Anterior cingulate cortex (tissue), 58 donors: ENCODE data around the gene PIK3AP1.
A peak's percentile ranks its signal among the peaks of the same experiment; 100 is the strongest.

Experiments used
- DNase-seq, 58 donors: peaks; one replicate each; lab custom pipeline; 2025; lab: John Stamatoyannopoulos, UW

The PIK3AP1 gene

DNA sequence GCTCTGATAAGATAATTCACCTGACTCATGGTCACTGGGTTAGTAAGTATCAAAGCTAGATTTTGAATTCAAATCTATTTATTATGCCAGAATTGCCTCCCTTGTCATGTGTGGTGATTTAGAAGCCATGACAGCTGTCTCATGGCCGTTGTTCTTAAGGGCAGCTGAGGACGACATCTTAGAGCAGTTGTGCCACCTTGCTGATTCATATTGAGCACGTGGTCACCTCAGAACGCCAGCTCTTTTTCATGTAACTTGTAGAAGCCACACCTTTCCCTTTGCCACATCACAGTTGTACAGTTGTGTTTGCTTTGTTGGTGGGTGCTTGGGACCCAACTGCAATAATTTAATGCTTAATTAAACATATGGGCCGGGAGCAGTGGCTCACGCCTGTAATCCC lies 4.3 kb upstream of the PIK3AP1 start:
- DNase-seq, result no peak

- no peak for DNase-seq
Observed at GRCh38 chr10:96721207-96721572, 876 bp upstream of the PIK3AP1 start.

GRCh38 chr10:96719850-96720421 lies 378 bp downstream of the PIK3AP1 start:
- peak in 13 of 58 donors; percentile 4 to 31 (median 9) for DNase-seq

DNA sequence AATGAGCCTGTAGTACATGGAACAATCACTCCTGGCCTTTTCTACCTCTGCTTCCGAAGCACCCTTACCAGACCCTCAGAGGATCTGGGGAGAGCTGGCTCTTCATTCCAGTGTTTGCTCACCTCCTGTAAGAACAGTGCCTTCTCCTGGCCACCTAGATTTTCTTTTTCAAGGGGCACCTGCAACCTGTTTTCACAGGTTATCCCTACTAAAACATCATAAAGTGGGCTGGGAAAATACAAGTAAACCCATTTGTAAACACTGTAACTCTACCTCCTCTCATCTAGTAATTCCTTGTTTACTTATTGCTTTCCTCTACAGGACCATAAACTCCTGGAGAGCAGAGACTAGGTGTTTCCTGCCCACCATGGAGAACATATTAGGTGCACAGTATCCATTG lies 1.1 kb downstream of the PIK3AP1 start:
- no peak for DNase-seq

DNA sequence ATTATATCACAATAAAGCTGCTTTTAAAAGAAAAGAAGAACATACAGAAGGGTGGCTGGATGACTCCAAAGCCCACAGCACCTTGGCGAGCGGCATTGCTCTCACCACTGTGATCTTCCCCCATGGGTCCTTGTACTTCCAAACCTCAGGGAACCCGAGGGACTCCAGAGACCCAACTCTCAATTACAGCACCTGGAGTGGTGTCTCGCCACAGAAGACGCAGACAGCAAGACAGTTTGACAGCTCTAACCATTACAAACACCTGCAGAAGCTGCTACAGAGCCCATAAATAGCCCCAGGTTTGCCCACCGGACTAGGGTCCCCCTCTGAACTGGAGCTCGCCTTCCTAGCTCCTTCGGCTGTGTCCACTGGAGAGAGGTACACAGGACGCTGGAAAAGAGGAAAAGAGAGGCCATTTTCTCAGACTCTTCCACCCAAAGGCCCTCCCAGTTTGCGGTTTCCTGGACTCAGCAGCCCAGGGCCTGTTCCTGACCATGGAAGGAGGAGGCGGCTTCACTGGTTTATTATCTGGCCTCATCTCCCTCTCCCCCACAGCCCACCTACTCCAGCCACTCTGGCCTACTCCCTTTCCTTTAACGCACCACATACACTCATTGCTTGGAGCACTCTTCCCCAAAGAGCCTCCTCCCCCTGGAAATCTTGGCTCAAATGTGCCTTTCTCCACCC lies 1.9 kb downstream of the PIK3AP1 start:
- DNase-seq, result no peak

- DNase-seq, result no peak
Observed at GRCh38 chr10:96716390-96716789, 3.9 kb downstream of the PIK3AP1 start.

GRCh38 chr10:96714746-96715255 lies 5.5 kb downstream of the PIK3AP1 start:
- no peak for DNase-seq

DNA sequence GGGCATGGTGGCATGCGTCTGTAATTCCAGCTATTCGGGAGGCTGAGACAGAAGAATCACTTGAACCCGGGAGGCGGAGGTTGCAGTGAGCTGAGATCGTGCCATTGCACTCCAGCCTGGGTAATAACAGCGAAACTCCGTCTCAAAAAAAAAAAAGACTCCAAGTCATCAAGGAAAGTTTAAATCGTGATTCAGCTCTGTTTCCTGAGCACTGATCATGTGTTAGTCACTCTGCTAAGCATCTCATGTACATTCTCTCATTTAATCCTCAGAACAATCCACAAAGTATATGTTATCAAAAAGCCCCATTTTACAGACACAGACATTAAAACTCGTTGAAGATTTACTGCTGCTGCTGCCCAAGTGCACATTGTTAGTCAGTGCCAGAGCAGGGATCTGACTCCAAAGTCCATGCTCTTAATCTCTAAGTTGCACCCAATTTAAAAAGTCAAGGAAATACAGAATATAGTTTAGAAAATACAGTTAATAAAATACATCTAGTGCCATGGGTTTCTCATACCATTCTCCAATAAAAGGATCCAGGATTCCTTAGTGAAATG lies 6.2 kb downstream of the PIK3AP1 start:
- no peak for DNase-seq

- no peak for DNase-seq
Observed at GRCh38 chr10:96712662-96713271, 7.5 kb downstream of the PIK3AP1 start.

DNA sequence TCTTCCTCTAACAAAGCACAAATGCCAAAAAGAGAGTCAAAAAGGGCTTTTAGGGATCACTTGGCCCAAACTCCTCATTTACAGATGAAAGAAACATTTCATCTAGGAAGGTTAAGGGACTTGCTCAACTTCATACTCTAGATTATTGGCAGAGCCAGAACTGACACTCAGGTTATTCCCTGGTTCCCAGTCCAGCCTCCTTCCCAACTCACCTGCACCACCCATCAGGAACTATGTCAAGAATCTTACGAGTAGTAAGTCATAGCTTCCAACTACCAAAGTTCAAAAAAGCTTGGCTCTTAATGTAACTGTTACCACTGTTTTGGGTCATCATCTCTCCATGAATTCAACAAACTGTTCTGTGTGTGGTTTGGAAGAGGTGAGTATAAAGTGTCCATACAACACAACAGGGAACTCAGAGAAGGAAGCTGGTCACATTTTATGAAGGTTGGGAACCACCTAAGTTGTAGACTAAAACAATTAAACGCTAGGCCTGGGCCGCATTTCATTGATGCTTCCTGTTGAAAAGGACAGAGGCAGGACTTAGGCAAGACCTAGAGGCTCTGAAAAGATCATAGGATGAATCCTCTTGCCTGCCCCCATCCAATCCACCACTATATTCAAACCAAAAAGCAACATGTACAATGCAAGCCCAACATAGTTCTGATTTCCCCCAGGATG lies 9.1 kb downstream of the PIK3AP1 start:
- no peak for DNase-seq

DNA sequence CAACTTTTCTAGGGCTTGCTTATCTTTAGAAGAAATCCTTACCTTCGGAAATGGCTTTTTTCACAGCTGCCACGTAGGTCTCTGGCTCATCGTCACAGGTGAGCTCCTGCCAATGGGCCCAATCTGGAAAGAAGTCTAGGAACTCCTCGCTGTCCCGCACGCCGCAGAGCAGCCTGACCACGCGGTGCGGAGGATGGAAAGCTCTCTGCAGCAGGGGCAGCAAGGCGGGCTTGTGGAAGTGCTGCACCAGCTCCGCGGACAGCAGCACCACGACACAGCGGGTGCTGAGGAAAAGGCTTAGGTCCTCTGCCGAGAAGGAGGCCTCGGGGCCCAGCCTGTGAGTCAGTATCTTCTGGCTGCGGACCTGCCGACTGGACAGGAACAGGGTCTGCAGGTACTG lies 10.8 kb downstream of the PIK3AP1 start:
- no peak for DNase-seq

DNA sequence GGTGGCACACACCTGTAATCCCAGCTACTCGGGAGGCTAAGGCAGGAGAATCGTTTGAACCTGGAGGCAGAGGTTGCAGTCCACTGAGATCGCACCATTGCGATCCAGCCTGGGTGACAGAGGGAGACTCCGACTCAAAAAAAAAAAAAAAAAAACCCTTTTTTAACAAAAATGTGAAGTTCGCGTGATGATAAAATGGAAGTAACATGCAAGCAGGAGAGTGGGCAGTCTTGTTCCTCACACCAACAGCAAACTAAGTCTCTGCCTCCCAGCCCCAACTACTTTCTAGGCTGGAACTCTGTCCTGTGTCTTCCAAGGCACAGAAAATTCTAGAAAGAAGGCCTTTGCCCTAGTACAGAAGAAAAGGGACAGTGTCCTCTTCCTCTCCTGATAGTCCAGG lies 11.3 kb downstream of the PIK3AP1 start:
- no peak for DNase-seq

GRCh38 chr10:96708456-96708855 lies 11.9 kb downstream of the PIK3AP1 start:
- no peak for DNase-seq

- DNase-seq, result no peak
Observed at GRCh38 chr10:96706331-96706853, 13.9 kb downstream of the PIK3AP1 start.

GRCh38 chr10:96705134-96705533 lies 15.2 kb downstream of the PIK3AP1 start:
- DNase-seq, result no peak

- no peak for DNase-seq
Observed at GRCh38 chr10:96704563-96704962, 15.8 kb downstream of the PIK3AP1 start.

DNA sequence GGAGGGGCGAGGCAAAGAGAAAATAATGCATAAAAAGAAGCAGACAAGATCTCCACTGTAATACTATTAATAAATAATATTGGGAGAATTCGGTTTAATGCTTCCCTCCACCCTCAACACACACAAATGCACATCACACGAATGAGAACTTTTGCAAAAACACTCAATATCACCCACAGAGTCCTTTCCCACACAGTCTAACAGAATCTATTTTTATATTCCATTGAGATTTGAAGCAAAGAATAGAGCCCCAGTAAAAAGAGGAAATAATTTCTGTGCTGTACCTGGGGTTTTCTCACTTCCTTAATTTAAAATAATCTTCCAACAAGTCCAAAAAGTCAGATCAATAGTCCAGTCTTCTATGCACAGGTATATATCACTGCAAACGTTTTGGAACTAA lies 17.0 kb downstream of the PIK3AP1 start:
- DNase-seq, result no peak

DNA sequence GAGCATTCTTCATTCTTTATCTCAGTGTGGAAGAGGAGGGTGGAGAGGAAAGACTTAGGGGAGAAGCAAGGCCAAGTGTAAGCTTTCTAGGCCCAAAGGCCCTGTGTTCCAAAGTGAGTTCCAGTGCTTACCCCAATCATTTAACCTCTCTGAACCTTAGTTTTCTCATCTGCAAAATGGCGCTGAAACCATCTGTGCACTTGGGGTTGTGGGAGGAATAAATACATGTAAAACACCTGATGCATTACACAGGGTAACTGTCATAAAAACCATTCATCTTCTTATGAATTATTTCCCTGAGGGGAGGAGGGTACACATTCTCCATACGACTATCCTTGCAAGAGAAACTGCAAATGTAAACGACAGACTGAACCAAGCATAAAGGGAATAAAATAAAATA lies 19.0 kb downstream of the PIK3AP1 start:
- DNase-seq, result no peak

- no peak for DNase-seq
Observed at GRCh38 chr10:96700374-96701099, 19.8 kb downstream of the PIK3AP1 start.

GRCh38 chr10:96699613-96700012 lies 20.7 kb downstream of the PIK3AP1 start:
- no peak for DNase-seq
